GM12872 (cell line): Measurements from ENCODE around the gene BTN1A1.

ENCODE experiments used
- CTCF ChIP-seq: IDR thresholded peaks from 3 replicates; pipeline ENCODE4 v1.5.1; 2011; ENCODE audit warnings: low read depth, mild to moderate bottlenecking, low read length, moderate library complexity; ENCODE audit not compliant: insufficient read depth

The BTN1A1 gene

GRCh38 chr6:26472549-26473290 is 27.4 kb upstream of the BTN1A1 start:
- TF ChIP-seq CTCF: no peak

DNA sequence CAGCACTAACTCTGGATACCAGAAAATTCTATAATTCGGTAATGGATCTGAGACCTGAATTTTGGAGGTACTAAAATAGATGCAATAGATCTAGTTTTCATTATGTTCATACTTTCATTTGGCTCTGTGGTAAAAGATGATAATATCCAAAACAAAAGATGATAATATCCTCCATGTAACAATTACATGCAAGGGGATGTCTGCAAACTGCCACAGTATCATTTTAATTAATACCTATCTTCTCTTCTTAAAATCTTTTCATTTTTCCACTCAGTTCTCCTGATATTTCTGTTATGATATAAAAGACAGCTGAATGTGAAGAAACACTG is 26.7 kb upstream of the BTN1A1 start:
- TF ChIP-seq CTCF: no peak

GRCh38 chr6:26473758-26474438 is 26.2 kb upstream of the BTN1A1 start:
- TF ChIP-seq CTCF: no peak

GRCh38 chr6:26474439-26474881 is 25.6 kb upstream of the BTN1A1 start:
- TF ChIP-seq CTCF: no peak

GRCh38 chr6:26475823-26476729 is 24.0 kb upstream of the BTN1A1 start:
- no peak for TF ChIP-seq CTCF

DNA sequence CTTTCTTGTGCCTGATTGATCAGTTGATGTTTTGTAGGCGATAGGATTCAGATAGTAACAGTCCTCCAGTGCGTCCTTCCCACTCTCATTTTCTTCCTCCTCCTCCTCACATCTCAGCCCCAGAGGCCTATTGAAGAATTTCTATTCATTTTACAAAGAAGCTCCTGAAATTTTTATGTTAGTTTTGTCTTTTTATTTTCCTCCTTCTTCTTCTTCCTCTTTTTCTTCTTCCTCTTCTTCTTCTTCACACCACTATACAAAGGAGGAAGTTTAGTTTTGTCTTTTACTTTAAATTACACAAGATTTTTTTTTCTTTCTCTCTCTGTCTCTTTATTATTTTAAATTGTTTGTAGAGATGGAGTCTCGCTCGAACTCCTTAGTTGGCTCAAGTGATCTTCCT is 23.2 kb upstream of the BTN1A1 start:
- TF ChIP-seq CTCF: no peak

GRCh38 chr6:26477426-26477825 is 22.7 kb upstream of the BTN1A1 start:
- no peak for TF ChIP-seq CTCF
